ENCODE data around the gene SUDS3. TPM values are rescaled to one million over a fixed set of nuclear protein-coding genes. Genes with fewer than 3 reads are reported as not detected.

Gene SUDS3
- total and polyA plus RNA-seq, 4 donors = 10.9 to 106 (median 17.8) TPM

DNA sequence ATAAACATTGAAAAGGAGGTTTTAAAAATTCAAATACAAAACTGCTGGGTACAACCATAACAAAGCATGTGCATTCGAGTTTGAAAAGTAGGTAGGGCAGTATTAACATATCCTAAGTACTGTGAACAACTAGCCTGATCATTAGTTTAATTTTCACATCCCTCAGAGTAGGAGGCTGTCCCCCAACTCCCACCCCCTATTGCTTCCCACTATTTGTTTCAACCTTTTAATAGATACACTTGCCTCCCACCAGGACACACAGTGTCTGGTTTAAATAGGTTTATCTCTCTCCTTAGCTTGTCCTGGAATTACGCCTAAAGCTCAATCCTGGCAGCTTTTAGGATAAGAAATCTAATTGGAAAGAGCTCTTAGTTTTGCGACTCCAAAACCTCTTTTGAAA is 5.8 kb upstream of the SUDS3 start:
- H3K36me3 ChIP-seq (ENCODE audit: control insufficient read depth in 4 of 4, insufficient read depth in 4 of 4, low read length in 4 of 4) = no peaks in the 10 kb centered on the region
- TF ChIP-seq, protein P1, sequence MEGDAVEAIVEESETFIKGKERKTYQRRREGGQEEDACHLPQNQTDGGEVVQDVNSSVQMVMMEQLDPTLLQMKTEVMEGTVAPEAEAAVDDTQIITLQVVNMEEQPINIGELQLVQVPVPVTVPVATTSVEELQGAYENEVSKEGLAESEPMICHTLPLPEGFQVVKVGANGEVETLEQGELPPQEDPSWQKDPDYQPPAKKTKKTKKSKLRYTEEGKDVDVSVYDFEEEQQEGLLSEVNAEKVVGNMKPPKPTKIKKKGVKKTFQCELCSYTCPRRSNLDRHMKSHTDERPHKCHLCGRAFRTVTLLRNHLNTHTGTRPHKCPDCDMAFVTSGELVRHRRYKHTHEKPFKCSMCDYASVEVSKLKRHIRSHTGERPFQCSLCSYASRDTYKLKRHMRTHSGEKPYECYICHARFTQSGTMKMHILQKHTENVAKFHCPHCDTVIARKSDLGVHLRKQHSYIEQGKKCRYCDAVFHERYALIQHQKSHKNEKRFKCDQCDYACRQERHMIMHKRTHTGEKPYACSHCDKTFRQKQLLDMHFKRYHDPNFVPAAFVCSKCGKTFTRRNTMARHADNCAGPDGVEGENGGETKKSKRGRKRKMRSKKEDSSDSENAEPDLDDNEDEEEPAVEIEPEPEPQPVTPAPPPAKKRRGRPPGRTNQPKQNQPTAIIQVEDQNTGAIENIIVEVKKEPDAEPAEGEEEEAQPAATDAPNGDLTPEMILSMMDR (IDR thresholded peaks at IDR 0.05; ENCODE audit: control extremely low read depth, extremely low read depth) = no peak
- DNase-seq = peak in 1 of 3 donors; percentile 27
- no peak overlapping the region for H3K4me3 ChIP-seq
- peak overlapping the region; percentile 13 to 75 for H3K9ac ChIP-seq (ENCODE audit: insufficient read depth in 1 of 2, low read length in 2 of 2)
- no peak overlapping the region for H3K27ac ChIP-seq (ENCODE audit: low read depth in 1 of 2, low read length in 1 of 2)
- no peak for ATAC-seq (ENCODE audit: insufficient read depth, low FRiP score)
- no peaks in the 10 kb centered on the region for H3K27me3 ChIP-seq (ENCODE audit: control insufficient read depth in 3 of 3, insufficient read depth in 3 of 3, low read length in 2 of 3)
- WGBS, 2 donors = 23 to 39% methylated on average over 3 of the region's 3 CpGs
- H3K4me1 ChIP-seq (ENCODE audit: control insufficient read depth in 5 of 5, insufficient read depth in 5 of 5, low read length in 5 of 5) = peaks cover 0 to 18% (median 9%) of the 10 kb centered on the region in 5 donors
- no peaks in the 10 kb centered on the region for H3K9me3 ChIP-seq (ENCODE audit: control insufficient read depth in 4 of 4, insufficient read depth in 3 of 4, low read length in 3 of 4)

DNA sequence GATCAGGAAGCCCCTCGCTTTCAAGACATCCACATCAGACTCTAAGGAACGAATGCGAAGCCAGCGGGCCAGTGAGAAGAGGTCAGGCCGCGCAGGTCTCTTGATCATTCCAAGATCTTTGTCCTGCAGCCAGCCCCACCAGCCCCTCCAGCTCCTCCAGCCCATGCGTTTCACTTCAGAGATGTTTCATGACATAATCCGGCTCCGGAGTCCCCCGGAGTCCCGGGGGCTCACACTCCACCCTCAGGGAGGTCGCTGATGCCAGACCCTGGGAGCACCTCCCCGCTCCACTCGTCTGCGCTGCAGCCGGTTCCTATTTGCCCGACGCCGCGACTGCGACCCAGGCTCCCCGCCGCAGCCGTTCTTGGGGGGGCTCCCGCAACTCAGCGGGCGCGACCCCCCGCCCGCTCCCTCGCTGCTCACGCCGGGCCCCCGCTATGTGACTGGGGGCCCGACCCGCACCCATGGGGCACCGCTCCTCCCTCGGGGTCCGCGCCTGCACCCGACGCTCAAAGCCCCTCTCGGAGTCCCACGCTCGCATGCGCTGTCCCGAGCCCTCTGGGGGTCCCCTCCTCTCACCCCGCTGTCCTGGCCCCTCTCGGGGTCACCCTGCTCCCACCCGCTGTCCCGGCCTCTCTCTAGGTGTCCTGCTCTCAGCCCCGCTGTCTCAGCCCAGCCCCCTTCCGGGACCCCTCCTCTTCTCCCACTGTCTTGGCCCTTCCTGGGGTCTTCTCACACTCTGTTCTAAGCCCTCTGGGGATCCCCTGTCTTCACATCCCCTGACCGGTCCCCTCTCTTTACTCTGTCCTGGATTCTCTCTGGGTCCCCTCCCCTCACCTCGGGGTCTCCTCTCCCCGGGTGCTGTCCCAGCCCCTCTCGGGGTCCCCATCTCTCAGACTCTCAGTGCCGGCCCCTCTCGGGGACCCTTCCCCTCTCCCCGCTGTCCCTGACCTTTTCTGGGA is 4.8 kb upstream of the SUDS3 start:
- TF ChIP-seq, protein P1 (IDR thresholded peaks at IDR 0.05; ENCODE audit: control extremely low read depth, extremely low read depth) = no peak
- H3K9me3 ChIP-seq (ENCODE audit: control insufficient read depth in 4 of 4, insufficient read depth in 3 of 4, low read length in 3 of 4) = no peaks in the 10 kb centered on the region
- peak overlapping the region in 1 of 2 donors; percentile 27 for H3K27ac ChIP-seq (ENCODE audit: low read depth in 1 of 2, low read length in 1 of 2)
- 1% methylated on average over 59 to 60 of the region's 60 CpGs for WGBS, 2 donors
- peak; percentile 44 to 53 (median 45) for DNase-seq
- H3K36me3 ChIP-seq (ENCODE audit: control insufficient read depth in 4 of 4, insufficient read depth in 4 of 4, low read length in 4 of 4) = no peaks in the 10 kb centered on the region
- H3K4me1 ChIP-seq (ENCODE audit: control insufficient read depth in 5 of 5, insufficient read depth in 5 of 5, low read length in 5 of 5) = peaks cover 0 to 22% (median 9%) of the 10 kb centered on the region in 5 donors
- no peak for ATAC-seq (ENCODE audit: insufficient read depth, low FRiP score)
- H3K9ac ChIP-seq (ENCODE audit: insufficient read depth in 1 of 2, low read length in 2 of 2) = peak overlapping the region; percentile 31 to 75
- H3K4me3 ChIP-seq = peak overlapping the region; percentile 100
- H3K27me3 ChIP-seq (ENCODE audit: control insufficient read depth in 3 of 3, insufficient read depth in 3 of 3, low read length in 2 of 3) = no peaks in the 10 kb centered on the region

DNA sequence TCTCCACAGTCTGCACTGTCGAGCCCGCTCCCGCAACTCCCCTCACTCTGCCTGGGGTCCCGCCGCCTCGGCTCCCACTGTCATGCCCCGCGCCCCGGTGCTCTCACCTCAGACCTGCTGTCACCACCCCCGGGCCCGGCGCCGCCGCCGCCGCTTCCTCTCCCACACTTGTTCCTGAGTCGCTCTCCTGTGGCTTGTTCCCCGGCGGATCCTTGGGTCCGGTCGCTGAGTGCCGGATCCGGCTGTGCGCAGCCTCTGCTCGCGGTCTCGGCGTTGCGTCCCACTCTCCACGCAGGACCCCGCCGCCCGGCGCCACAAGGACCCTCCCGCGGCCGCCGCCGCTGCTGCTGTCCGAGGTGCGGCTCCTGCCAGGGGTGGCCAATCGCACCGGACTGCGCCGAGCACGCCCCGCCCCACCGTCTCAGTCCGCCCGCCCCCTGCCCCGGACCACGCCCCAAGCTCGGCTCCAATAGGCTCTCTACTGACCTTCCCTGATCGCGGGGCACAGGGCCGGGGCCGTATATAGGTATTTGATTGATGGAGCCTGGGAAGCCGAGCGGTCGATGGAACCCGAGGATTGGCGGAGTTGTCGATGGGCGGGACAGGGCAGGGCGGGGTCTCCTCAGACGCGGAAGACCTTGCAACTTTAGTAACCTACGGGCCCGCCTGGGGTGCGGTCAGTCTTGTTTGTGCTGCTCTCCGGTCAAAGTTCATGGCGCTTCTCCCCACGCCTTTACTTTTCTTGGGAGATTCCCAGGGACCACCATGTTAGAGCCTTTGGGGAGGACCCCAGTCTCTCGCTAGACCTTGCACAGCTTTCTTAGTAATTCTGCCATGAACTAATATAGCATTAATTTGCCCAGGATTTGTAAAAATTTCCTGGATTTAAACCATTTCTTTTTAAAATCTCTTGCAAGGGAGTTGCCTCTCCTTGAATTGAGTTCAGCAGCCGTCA is 3.5 kb upstream of the SUDS3 start, which contains the start of gene TAOK3:
TAOK3 (minus strand) TSS at position 367 of the 955 bp plus-strand sequence. CDS start 117,340 bp downstream, outside the sequence.
- TF ChIP-seq, protein P1 (IDR thresholded peaks at IDR 0.05; ENCODE audit: control extremely low read depth, extremely low read depth) = no peak
- WGBS, 2 donors = 0 to 1% methylated on average over 74 to 75 of the region's 75 CpGs

More for the DNA sequence above, 3.5 kb upstream of the SUDS3 start, which contains the start of gene TAOK3:
- Histone ChIP-seq H3K4me1 (ENCODE audit: control insufficient read depth in 5 of 5, insufficient read depth in 5 of 5, low read length in 5 of 5) (peaks cover 0 to 31% (median 9%) of the 10 kb centered on the region in 5 donors), H3K9me3 (ENCODE audit: control insufficient read depth in 4 of 4, insufficient read depth in 3 of 4, low read length in 3 of 4) (no peaks in the 10 kb centered on the region), H3K27ac (ENCODE audit: low read depth in 1 of 2, low read length in 1 of 2) (peak within 1 kb of the TSS; percentile 91 to 98), H3K4me3 (peak within 1 kb of the TSS; percentile 100), H3K27me3 (ENCODE audit: control insufficient read depth in 3 of 3, insufficient read depth in 3 of 3, low read length in 2 of 3) (no peaks in the 10 kb centered on the region), H3K36me3 (ENCODE audit: control insufficient read depth in 4 of 4, insufficient read depth in 4 of 4, low read length in 4 of 4) (no peaks in the 10 kb centered on the region), H3K9ac (ENCODE audit: insufficient read depth in 1 of 2, low read length in 2 of 2) (peak within 1 kb of the TSS; percentile 31 to 84)
- ATAC-seq (ENCODE audit: insufficient read depth, low FRiP score) (peak; percentile 96), DNase-seq (peak; percentile 99)
